LNCAP (cell line): ENCODE results near the gene BABAM2.

Experiments
- CTCF ChIP-seq: fragments of 450-650 bp; IDR thresholded peaks from 2 replicates; pipeline ENCODE4 v1.5.1; 2017; ENCODE audit warnings: mild to moderate bottlenecking

The BABAM2 gene

GRCh38 chr2:28348149-28348567 is 457.6 kb downstream of the BABAM2 start:
- TF ChIP-seq CTCF: no peak

GRCh38 chr2:28348921-28349320 is 458.4 kb downstream of the BABAM2 start:
- TF ChIP-seq CTCF: no peak

GRCh38 chr2:28349546-28350165 is 459.1 kb downstream of the BABAM2 start:
- no peak for TF ChIP-seq CTCF

GRCh38 chr2:28350196-28350595 is 459.7 kb downstream of the BABAM2 start:
- TF ChIP-seq CTCF: no peak

- no peak for TF ChIP-seq CTCF
Observed at GRCh38 chr2:28350791-28351285, 460.3 kb downstream of the BABAM2 start.

- TF ChIP-seq CTCF: no peak
Observed at GRCh38 chr2:28351621-28352020, 461.1 kb downstream of the BABAM2 start.

GRCh38 chr2:28352104-28352503 is 461.6 kb downstream of the BABAM2 start:
- TF ChIP-seq CTCF: no peak
